Suprapubic skin (tissue), 4 donors: Measurements from ENCODE around the gene TAS2R13.

Experiments used
- CTCF ChIP-seq, 2 donors: fragments of 200-600 bp in 1 of 2; fragments of 450-650 bp in 1 of 2; sonication (generic) in 1 of 2; IDR thresholded peaks; one replicate each; pipeline ENCODE4 v1.5.1; 2016 to 2019; ENCODE audit warnings: antibody characterized with exemption in 2 of 2, mild to moderate bottlenecking in 1 of 2, moderate library complexity in 1 of 2
- EP300 ChIP-seq: sonication (generic); formaldehyde crosslinking; IDR thresholded peaks from one replicate; pipeline ENCODE4 v1.6.1; 2017; ENCODE audit warnings: antibody characterized with exemption
- POLR2A ChIP-seq, 2 donors: fragments of 450-650 bp; IDR thresholded peaks; one replicate each; pipeline ENCODE4 v1.6.1; 2017; ENCODE audit warnings: antibody characterized with exemption in 2 of 2, mild to moderate bottlenecking in 2 of 2, moderate library complexity in 2 of 2
- POLR2AphosphoS5 ChIP-seq, 3 donors: sonication (generic); formaldehyde crosslinking; IDR thresholded peaks; one replicate each; pipeline ENCODE4 v1.6.1; 2017; ENCODE audit warnings: antibody characterized with exemption in 3 of 3

GRCh38 chr12:10901427-10901826 is 7.9 kb downstream of the TAS2R13 start:
- TF ChIP-seq CTCF (IDR thresholded peaks at IDR 0.05) (no peak), EP300 (no peak), POLR2A (IDR thresholded peaks at IDR 0.05) (no peak), POLR2AphosphoS5 (IDR thresholded peaks at IDR 0.05) (no peak)
